ENCODE data around the gene MC2R. TPM values are rescaled to one million over a fixed set of nuclear protein-coding genes. Genes with fewer than 3 reads are reported as not detected.

Gene MC2R
- total and polyA plus RNA-seq, 2 of the 4 experiments (the other 2 are of a cell fraction): not detected

- WGBS, 2 experiments (ENCODE audit: extremely low coverage in 2 of 2, insufficient read length in 1 of 2): 90% methylated on average over 11 of the region's 22 CpGs; no CpG with 5 or more reads in 1 of the 2 experiments
- H3K9ac ChIP-seq (ENCODE audit: low read depth, low read length): no peak overlapping the region
Observed at GRCh38 chr18:13836559-13836958, 78.8 kb downstream of the MC2R start.

More at GRCh38 chr18:13836559-13836958, 78.8 kb downstream of the MC2R start:
- Histone ChIP-seq H3K23ac (ENCODE audit: low read depth, low read length) (no peak overlapping the region), H3K4me3 (ENCODE audit: insufficient read depth, low read depth, low read length) (no peak overlapping the region), H2BK5ac (ENCODE audit: low read depth, low read length, poor library complexity, severe bottlenecking) (no peak overlapping the region), H2BK120ac (ENCODE audit: low read depth, low read length) (no peak overlapping the region), H3K4me2 (ENCODE audit: low read depth, low read length) (no peak overlapping the region), H2AFZ (replicated peaks; ENCODE audit: low read length, poor library complexity) (no peak overlapping the region), H3K14ac (replicated peaks; ENCODE audit: low read depth, low read length) (no peak overlapping the region), H4K8ac (ENCODE audit: low read depth in 2 of 2, low read length in 2 of 2) (no peak overlapping the region), H4K91ac (ENCODE audit: insufficient read depth, low read depth, low read length) (no peak overlapping the region), H2AK5ac (ENCODE audit: low read depth, low read length) (no peak overlapping the region), H3K27ac (ENCODE audit: insufficient read depth, low read length) (no peak overlapping the region), H3K79me1 (ENCODE audit: low read depth in 1 of 2, low read length in 2 of 2) (no peaks in the 10 kb centered on the region), H2BK20ac (ENCODE audit: low read depth, low read length) (no peak overlapping the region), H3K4ac (ENCODE audit: low read depth, low read length) (no peak overlapping the region), H4K20me1 (ENCODE audit: insufficient read depth, low read length) (no peaks in the 10 kb centered on the region), H2AK9ac (replicated peaks; ENCODE audit: low read depth, low read length, poor library complexity) (no peak overlapping the region), H3K56ac (ENCODE audit: extremely low read depth, insufficient read depth, low read length) (no peak overlapping the region), H3K4me1 (ENCODE audit: control insufficient read depth, insufficient read depth, low read length) (no peaks in the 10 kb centered on the region), H3K27me3 (ENCODE audit: control insufficient read depth, insufficient read depth, low read length) (no peaks in the 10 kb centered on the region), H3K9me3 (ENCODE audit: control insufficient read depth, insufficient read depth, low read length) (peaks cover 7% of the 10 kb centered on the region), H2BK15ac (ENCODE audit: low read depth, low read length) (no peak overlapping the region), H4K5ac (ENCODE audit: low read depth, low read length) (no peak overlapping the region), H3K18ac (ENCODE audit: low read depth, low read length) (no peak overlapping the region), H3K9me1 (ENCODE audit: insufficient read depth, low read length) (no peaks in the 10 kb centered on the region), H3K36me3 (ENCODE audit: control insufficient read depth, insufficient read depth, low read length) (no peaks in the 10 kb centered on the region)
- in situ Hi-C loops (cut with MboI; ENCODE audit: low sequenced_read_pairs) (no loop called here), dilution Hi-C loops (cut with HindIII; ENCODE audit: low sequenced_read_pairs, unreplicated experiment) (no loop called here), intact Hi-C loops (cut with micrococcal nuclease) (no loop called here)
- CTCF ChIA-PET: no interaction called here
- ATAC-seq (ENCODE audit: low read depth) (no peak), DNase-seq (no peak)
- TF ChIP-seq MAFK (IDR thresholded peaks at IDR 0.05; ENCODE audit: low read depth, low read length): no peak
- peak; percentile 48 for TF ChIP-seq CEBPB (IDR thresholded peaks at IDR 0.05; ENCODE audit: low read depth, low read length)
- POLR2A ChIA-PET (ENCODE audit: unreplicated experiment): no interaction called here
- no TSS peak for BruUV-seq (replicated peaks)

Measured in IMR-90 (cell line).